NCI-H1694 (cell line): ENCODE data around the gene NT5DC1.

Experiments used
- DNase-seq: peaks from one replicate; lab custom pipeline; 2025; lab: John Stamatoyannopoulos, UW

The NT5DC1 gene

DNA sequence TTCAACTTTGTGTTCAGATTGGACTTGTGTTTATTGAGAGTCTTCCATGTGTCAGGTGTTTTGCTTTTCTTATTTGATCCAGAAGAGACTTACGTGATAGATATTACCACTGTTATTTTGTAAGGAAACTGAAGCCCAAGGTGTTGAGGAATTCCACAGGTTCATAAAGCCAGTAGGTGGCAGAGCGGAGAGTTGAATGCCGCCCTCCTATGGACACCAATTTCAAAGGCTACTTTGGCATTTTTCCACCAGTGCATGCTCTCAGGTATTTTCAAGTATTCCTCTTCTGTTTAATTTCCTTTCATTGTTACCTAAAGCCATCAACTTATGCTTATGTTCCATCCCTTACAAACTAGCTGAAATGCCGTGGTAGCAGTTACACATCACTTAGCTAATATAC is 39.3 kb downstream of the NT5DC1 start:
- DNase-seq = no peak

DNA sequence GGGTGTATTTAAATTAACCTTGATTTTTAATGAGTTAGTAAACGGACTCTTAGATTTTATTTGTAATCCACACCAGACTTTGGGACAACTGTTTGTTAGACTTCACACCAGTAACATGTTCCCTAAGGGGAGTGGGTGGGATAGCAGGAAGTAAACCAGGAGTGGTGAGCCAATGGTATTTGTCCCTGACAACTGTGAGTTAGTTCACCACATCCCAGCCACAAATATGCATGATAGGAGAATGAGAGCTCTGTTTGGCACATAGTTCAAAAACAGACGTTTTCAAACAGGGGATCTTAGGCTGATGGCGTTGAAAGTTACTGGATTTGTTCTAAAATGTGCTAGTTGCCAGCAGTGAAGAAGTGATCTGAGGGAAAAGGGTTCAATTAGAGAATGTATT is 44.0 kb downstream of the NT5DC1 start:
- DNase-seq = no peak

DNA sequence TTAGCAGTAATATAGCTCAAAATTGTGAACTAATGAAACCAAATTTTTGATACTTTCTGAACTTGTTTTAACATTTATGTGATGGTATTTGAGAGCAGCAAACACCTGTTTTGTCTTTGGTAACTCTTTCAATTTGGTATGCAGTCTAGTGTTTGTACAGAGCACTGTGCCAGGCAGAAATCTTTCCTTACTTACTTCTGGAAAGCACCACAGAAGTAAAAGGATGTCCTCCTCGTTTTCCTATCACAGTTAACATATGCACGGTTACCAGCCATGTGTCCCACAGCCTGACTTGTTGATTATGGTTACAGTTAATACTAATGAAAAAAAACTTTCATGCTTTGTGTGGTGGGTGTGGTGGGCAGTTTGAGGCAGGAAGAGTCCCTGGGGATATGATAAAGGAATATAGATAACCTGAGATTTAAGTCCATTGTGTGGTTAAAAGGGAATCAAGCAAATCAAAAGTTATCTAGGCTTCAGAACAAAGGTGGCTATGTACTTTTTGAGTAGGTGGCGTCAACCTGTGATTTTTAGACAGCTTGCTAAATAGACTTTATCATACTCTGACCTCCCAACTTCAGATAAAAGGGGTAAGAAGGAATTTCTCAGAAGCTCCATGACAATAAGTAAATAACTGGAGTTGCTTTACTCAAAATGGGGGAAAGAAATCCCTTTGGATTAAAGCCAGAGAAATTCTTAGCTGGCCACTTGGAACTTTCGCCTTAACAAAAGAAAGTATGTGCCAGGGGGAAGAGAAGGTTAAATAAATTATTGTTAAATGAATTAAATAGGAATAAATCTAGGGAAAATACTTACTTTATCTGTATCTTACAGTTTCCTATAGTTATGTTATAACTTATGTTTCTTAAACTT is 45.4 kb downstream of the NT5DC1 start:
- DNase-seq = no peak

DNA sequence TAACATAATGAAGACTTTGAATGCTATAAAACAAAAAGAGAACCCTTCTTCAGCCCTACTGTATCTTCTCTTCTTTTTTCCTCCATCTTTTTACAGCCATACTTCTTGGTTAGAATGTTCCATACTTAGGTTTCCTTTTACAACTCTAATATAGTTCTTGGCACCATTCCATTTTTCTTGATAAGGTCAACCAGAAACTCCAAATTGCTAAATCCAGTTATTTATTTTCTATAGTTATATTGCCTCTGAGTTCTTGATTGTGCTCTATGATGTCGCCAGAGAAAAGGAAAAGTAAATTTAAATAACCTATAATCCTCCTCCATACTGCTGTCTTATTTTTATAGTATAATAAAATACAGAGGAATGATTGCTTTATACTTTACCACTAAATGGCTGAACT is 52.0 kb downstream of the NT5DC1 start:
- no peak for DNase-seq

DNA sequence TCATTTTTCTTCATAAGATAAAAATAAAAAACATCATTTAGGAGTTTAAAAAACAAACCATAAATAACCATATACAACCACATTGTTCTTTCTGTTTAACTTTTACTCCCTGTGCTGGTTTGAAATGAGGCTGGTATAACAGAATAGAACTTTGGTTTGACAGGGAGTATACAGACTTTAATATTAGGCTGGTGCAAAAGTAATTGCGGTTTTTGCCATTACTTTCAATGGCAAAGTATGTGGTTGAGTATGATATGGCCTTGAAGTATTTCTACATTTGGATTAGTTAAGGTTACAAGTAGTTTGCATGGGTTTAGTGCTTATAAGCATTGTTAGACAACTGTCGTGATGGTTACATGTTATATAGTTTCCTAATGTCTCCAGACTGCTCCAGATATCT is 54.2 kb downstream of the NT5DC1 start:
- no peak for DNase-seq

DNA sequence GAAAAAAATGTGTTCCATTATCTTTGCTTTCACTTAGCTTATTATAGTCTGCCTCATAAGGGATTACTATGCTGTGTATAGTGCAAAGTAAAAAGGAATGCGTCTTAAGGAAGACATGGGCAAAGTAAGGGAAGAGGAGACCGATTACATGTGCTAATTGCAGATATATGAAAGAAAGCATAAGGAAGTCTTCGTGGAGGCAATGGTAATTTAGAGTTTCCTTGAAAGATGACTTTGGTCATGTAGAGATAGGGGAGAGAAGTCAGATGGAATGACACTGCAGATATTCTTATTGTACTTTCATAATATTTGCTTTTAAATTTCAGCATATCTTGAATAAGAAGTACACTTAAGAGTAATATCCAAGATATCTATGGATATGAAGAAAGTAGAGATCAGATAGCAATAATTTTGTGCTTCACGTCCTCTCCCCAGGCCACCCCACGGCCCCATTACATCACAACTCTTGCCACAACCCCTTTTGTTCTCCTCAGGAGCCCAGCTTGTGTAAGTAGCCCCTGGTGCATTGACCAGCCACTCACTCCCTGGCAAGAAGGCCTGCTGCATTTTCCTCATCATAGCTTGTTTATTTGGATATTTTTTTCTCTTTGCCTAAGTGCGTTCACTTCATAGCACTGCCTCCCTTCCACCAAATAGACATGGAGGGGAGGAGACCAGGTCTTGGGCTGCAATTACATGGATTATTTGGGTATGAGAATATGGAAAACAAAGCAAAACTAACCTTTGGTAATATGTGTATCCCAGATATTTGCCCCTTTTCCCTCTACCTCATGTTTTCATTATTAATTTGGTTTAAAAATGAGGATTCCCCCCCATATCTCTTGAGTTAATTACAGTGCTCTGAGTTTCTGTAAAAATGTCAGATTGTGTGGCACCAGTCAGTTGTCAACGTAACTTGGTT is 56.0 kb downstream of the NT5DC1 start:
- DNase-seq = no peak

DNA sequence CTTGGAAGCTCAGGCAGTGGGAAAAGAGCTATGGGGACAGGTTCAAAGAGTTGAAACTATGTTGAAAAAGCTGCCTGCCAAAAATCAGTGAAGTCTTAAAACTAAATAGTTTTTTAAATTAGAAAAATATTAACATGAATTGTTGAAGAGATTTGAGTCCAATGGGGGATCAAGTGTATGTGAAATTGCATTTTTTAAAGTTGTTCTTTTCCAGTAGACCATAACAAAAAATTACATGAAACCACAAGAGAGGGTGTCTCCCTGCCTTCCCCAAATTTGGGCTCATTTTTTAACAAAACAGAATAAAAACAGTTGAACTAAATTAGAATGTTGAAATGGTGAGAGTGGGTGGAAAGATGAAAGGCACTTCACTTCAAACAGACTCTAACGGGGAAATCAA is 56.7 kb downstream of the NT5DC1 start:
- DNase-seq = no peak

DNA sequence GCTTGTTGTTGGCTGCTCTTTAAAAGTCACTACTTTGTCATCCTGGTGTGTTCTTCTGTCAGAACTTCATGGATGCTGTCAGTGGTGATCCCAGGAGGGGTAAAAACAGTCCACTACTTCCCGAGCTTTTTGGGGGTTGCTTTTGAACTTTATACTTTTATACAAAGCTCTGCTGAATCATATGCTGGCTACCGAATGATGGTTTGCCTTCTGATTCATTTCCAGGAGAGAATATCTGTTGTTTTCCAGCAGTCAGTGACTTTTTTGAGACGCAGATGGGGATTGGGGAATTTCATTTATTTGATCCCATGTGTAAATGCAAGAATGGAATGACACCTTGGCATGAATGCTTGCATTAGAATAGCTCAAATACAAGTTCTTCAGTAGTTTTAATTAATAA is 58.0 kb downstream of the NT5DC1 start:
- DNase-seq = no peak

DNA sequence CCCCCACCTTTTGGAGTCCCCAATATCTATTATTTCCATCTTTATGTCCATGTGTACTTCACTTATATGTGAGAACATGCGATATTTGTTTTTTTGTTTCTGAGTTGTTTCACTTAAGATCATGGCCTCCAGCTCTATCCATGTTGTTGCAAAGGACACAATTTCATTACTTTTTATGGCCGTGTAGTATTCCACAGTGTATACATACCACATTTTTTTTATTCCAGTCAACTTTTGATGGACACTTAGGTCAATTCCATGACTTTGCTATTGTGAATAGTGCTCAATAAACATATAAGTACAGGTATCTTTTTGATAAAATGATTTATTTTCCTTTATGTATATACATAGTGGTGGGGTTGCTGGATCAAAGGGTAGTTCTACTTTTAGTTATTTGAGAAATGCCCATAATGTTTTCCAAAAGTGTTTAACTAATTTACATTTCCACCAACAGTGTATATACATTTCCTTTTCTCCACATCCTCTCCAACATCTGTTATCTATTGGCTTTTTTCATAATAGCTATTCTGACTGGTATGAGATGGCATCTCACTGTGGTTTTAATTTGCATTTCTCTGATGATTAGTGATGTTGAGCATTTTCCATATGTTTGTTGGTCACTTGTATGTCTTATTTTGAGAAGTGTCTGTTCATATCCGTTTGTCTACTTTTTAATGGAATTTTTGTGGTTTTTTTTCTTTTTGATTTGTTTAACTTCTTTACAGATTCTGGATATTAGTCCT is 59.3 kb downstream of the NT5DC1 start:
- DNase-seq = no peak

DNA sequence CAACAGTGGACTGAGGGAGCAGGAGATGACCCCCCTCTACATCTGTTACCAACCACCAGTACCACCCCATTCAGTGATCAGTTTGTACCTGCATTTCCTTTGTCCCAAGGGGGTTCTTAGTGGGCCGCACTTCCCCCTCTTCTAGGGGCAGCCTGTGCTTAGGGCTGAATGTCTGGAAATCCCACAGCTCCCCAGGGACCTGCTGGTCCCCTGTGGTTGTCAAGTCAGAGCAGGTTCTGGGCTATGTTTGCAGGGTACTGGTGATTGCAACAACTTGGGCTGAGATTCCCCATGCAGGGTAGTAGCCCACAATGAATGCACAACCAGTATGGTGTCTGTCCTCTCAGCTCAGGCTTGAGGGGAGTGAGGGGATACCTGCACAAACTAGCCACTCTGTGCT is 64.9 kb downstream of the NT5DC1 start:
- no peak for DNase-seq

DNA sequence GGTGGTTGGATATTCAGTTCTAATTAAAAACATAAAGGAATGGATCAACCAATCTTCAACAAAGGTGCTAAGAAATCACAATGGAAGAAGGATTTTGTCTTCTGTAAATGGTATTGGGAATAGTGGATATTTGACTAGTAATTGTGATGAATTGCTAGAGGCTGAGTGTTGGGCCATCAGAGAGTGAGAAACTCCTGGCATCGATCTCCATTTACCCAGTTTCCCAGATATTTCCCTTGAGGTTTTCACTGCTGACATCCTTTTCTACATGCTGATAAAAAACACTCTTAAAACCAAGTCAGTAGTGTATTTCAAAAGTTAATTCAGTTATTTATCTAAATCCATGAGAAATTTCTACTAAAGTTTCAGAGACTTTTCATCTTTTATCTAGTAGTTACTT is 65.7 kb downstream of the NT5DC1 start:
- DNase-seq = no peak

DNA sequence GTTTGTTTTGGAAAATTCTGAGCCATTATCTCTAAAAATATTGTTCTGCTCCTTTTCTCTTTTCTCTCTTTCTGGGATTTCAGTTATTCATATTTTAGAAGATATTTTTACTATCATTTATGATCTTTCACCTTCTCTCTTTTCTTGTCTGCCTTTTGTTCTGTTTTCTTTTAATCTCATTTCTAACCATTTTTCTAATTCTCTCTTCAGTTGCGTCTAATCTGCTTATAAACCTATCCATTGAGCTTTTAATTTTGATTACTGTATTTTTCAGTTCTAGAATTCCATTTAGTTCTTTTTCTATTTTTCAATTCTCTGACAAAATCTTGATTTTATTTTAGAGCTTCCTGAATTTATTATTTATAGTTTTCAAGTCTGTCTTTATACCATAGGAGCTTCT is 67.5 kb downstream of the NT5DC1 start:
- no peak for DNase-seq

DNA sequence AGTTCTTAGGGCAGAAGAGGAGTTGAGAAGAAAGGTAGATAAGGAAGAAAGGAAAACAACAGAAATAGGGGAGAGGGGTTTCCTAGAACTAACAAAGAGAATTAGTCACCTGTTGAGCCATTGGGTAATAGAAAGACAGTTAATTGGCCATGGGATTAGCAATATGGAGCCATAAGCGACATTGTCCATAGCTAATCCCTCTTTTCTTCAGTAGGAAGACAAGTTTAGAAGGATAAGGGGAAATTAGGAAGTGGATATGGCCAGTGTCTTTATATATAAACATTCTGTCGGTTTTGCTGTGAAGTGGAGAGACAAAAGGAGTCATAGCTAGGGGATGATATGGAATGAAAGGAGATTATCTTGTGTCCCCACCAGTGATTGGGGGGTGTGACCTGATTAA is 69.2 kb downstream of the NT5DC1 start:
- no peak for DNase-seq

DNA sequence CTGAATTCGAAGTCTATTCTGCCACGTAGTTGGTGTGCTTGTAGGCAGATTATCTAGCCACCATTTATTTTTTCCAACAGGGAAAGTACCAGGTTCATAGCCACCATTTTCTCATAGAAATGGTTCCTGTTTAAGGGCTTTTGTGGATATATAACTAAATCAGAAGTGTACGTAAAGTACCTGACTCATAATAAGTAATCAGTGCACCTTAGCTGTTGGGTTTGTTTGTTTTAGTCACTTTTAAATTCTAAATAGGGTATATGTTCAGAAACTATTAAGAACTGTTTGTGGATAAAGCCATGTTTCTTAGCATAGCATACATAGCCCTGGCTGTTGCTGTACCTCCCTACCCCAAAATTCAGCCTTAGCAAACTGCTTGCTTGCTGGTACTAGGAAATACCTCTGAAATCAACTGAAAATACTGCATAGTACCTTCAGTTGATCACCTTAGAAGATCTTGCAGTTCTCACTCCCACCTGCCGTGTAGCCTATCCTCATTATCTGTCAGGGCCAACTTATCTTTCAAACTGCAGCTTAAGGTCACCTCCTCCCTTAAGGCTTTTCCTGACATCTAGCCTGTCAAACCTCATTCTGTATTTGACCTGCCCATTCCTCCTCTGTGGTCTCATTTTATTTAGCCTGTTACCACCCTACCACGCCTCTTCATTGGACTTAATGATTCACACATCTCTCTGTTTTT is 69.9 kb downstream of the NT5DC1 start:
- no peak for DNase-seq

DNA sequence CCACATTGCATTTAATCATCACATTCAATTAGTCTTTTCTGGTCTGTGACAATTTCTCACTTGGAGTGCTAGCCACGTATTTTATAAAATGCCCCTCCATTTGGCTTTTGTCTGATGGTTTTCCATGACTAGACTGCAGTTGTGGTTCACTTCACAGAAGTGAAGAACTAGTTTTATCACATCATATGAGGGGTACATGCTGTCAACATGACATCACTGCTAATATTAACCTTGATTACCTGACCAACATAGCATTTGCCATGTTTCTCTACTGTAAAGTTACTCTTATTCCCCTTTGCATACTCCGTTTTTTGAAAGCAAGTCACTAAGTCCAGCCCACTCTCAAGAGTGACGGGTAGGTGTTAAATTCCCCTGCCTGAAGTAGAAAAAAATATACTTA is 73.3 kb downstream of the NT5DC1 start:
- DNase-seq = no peak

DNA sequence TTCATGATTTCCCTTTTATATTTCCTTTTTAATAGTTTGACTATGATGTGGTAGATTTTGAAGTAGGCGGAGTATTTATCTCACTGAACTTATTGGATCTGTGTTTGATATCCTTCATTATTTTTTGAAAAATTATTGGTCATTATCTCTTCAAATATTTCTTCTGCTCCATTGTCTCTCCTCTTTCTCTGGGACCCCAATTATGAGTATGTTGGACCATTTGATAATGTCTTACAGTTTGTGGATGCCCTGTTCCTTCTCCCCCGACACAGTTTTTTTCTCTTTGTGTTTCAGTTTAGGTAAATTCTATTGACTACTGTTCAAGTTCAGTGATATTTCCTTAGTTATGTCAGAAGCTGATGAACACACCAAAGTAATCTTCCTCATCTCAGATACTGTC is 74.7 kb downstream of the NT5DC1 start:
- no peak for DNase-seq

DNA sequence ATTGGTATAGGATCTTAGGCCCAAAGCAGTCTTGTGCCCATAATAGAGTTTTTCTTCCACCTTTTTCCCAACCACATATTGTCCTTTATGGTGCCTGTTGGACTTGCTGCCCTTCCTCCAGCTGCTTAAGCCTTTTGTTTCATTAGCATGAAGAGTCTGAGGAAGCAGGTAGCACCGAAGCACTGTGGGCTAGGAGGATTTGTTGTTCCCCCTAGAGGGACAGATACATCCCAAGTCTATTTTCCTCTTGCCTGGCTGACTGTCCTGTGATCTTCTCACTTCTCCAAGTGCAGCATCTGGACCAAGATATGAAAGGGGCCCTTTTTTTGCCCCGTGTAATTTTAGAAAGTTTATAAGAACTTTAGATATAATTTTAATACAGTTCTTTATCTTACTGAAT is 75.9 kb downstream of the NT5DC1 start:
- DNase-seq = no peak

DNA sequence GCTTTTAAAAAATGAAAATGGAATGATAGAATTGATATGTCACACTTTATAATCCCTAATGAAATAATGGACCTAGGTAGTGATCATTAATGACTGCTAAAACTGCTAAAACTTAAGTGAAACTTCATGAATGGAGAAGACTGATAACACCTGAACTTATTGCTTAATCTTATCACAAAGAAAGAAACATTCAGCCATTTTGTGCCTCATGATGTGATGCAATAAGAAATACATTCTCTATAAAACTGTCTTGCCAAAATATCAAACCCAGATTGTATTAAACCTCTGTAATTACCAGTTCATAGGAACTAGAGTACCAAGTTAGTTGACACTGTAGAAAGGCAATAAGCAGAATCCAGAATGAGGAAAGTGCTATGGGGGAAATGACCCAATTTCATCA is 79.7 kb downstream of the NT5DC1 start:
- no peak for DNase-seq

DNA sequence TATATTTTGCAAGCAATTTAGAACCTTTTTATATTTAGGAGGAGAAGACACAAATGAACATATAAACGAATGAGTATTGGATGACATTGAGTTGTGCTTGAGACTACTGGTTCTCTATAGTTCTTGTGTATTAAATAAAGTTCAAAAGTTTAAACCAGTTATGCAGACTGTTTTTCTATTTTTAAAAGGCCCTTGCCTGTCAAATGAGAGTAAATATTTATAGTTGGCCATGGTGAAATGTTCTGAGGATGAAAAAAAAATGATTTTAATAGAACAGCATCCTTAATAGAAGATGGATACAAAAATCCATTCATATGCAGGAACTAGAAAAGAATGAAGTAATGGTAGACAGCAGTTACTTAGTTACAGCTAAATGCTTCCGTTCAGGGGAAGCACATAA is 88.8 kb downstream of the NT5DC1 start:
- DNase-seq = no peak

DNA sequence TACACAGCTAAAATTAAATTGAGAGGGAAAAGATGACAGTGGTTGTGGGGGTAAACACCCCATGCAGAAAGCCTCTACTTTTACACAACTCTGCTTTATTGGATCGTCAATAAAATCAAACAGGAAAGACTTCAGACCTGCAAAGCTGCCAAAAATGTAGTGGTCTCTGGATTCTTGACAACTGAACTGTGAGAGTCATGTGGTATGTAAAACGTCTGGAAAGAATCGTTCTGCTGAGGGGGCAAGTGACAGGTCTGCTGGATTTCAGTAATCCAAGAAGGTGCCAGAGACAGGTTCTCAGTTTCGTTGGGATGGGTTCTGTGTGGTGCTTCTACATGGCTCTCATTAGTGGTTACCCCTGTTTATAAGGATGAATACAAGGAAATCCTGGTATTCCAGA is 89.9 kb downstream of the NT5DC1 start:
- no peak for DNase-seq

DNA sequence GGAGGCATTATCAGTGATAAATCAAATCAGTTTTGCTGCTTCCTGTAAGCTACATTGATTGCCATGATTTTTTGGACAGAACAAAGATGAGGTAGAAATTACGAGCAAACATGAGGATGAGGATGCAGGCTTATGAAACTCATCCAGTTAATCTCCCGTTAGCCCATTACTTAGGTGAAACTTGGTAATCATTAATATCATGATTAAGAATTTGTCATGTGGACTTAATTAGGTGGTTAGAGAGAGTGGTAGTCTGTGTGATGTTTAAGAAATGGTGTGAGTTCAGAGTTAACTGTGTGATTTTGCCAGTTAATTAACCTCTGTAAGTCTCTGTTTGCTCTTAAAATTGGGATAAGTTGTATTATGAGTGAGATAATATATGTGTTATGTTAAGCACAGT is 91.2 kb downstream of the NT5DC1 start:
- DNase-seq = no peak

DNA sequence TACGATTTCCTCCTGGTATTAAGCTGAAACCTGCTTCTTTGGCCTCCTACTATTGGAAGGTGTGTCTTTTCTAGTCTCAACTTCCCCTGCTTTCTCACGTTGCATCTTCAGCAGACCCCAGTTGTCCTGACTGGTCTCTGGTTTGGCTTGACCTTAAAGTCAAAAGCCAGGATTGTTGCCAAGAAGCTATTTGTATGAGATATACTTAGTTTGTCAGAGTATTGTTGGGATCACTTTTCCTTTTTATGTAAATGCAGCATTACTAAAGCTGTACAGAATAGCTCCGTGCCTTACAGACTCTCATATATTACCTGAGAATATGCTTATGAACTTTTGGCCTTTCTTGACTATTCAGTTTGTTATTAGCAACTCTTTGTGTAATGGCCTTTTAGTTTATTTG is 92.1 kb downstream of the NT5DC1 start:
- DNase-seq = no peak
